Lung (tissue), 12 donors: ENCODE data around the gene CFAP74. TPM values are rescaled to one million over a fixed set of nuclear protein-coding genes. Genes with fewer than 3 reads are reported as not detected.

Experiments
- ATAC-seq: fragments of 200-7000 bp; cut with Tn5 transposase; one replicate; pipeline ENCODE4 v1.9.1; 2020; ENCODE audit warnings: moderate number of reproducible peaks; ENCODE audit not compliant: insufficient read depth, low FRiP score
- DNase-seq, 3 donors: peaks; one replicate each; pipeline ENCODE4 v3.0.0-alpha.2; 2013 to 2017
- H3K27ac ChIP-seq, 2 donors: one replicate each; pipeline ENCODE4 v1.5.1; 2013; ENCODE audit warnings: mild to moderate bottlenecking in 2 of 2, moderate library complexity in 2 of 2, control low read depth in 1 of 2, inconsistent platforms in 1 of 2, low read depth in 1 of 2, low read length in 1 of 2
- H3K27me3 ChIP-seq, 3 donors: one replicate each; pipeline ENCODE4 v1.5.1; 2013; ENCODE audit warnings: low read length in 2 of 3; ENCODE audit not compliant: control insufficient read depth in 3 of 3, insufficient read depth in 3 of 3
- H3K36me3 ChIP-seq, 4 donors: one replicate each; pipeline ENCODE4 v1.5.1; 2013; ENCODE audit warnings: low read length in 4 of 4, mild to moderate bottlenecking in 1 of 4, moderate library complexity in 1 of 4; ENCODE audit not compliant: control insufficient read depth in 4 of 4, insufficient read depth in 4 of 4
- H3K4me1 ChIP-seq, 5 donors: one replicate each; pipeline ENCODE4 v1.5.1; 2013; ENCODE audit warnings: low read length in 5 of 5, mild to moderate bottlenecking in 2 of 5, moderate library complexity in 1 of 5; ENCODE audit not compliant: control insufficient read depth in 5 of 5, insufficient read depth in 5 of 5
- H3K4me3 ChIP-seq: one replicate; pipeline ENCODE4 v1.5.1; 2013; ENCODE audit warnings: mild to moderate bottlenecking, control low read depth, moderate library complexity
- H3K9ac ChIP-seq, 2 donors: one replicate each; pipeline ENCODE4 v1.5.1; 2013; ENCODE audit warnings: low read length in 2 of 2, control low read depth in 1 of 2; ENCODE audit not compliant: insufficient read depth in 1 of 2
- H3K9me3 ChIP-seq, 4 donors: one replicate each; pipeline ENCODE4 v1.5.1; 2013; ENCODE audit warnings: low read length in 3 of 4, mild to moderate bottlenecking in 1 of 4, moderate library complexity in 1 of 4; ENCODE audit not compliant: control insufficient read depth in 4 of 4, insufficient read depth in 3 of 4
- WGBS, 2 donors: extraction: QIAGEN DNeasy Blood & Tissue Kit; methylation state at CpG; one replicate each; pipeline ENCODE4 v1.1.7; 2013; 5-methylcytosine and 5-hydroxymethylcytosine counted together
- polyA plus RNA-seq, 2 donors: library from polyadenylated mRNA; stranded (reverse); fragments of 200-250 nt; gene quantifications; one replicate each; pipeline ENCODE4 v1.2.1, GENCODE V29; 2013
- total RNA-seq, 2 donors: library from RNA; depleted of rRNA in 1 of 2; stranded (reverse); fragments of >200 nt in 1 of 2; gene quantifications; one replicate each; pipeline ENCODE4 v1.2.1, GENCODE V29; 2014 to 2021
- TF ChIP-seq, protein P1 (sequence below): IDR thresholded peaks from 2 replicates; pipeline ENCODE4 v1.5.1; 2012; ENCODE audit warnings: mild to moderate bottlenecking; ENCODE audit errors: control extremely low read depth, extremely low read depth
- donor health status: control.
- donor health status: control.
- donor health status: Bipolar disorder and iron deficiency.
- donor health status: healthy.
- donor health status: DM: yes; HTN: yes; CAD: no.

The CFAP74 gene
- total and polyA plus RNA-seq, 4 donors: 3.1 to 20.8 (median 5.3) TPM

DNA sequence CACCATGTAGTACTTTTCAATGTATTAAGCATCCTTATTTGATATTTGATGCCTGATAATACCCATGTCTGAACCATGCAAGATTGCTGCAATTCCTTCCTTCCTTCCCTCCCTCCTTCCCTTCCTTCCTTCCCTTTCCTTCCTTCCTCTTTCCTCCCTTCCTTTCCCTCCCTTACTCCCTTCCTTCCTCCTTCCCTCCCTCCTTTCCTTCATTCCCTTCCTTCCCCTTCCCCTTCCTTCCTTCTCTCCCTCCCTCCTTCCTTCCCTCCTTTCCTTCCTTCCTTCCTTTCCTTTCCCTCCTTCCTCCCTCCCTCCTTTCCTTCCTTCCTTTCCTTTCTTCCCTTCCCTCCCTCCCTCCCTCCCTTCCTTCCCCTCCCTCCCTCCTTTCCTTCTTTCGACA is 54.8 kb downstream of the CFAP74 start:
- H3K4me1 ChIP-seq: peaks cover 0 to 16% (median 12%) of the 10 kb centered on the region in 5 donors
- H3K27ac ChIP-seq: no peak overlapping the region
- DNase-seq (no peak), ATAC-seq (no peak)
- H3K9ac ChIP-seq: no peak overlapping the region
- TF ChIP-seq, protein P1, sequence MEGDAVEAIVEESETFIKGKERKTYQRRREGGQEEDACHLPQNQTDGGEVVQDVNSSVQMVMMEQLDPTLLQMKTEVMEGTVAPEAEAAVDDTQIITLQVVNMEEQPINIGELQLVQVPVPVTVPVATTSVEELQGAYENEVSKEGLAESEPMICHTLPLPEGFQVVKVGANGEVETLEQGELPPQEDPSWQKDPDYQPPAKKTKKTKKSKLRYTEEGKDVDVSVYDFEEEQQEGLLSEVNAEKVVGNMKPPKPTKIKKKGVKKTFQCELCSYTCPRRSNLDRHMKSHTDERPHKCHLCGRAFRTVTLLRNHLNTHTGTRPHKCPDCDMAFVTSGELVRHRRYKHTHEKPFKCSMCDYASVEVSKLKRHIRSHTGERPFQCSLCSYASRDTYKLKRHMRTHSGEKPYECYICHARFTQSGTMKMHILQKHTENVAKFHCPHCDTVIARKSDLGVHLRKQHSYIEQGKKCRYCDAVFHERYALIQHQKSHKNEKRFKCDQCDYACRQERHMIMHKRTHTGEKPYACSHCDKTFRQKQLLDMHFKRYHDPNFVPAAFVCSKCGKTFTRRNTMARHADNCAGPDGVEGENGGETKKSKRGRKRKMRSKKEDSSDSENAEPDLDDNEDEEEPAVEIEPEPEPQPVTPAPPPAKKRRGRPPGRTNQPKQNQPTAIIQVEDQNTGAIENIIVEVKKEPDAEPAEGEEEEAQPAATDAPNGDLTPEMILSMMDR: no peak
- H3K36me3 ChIP-seq: no peaks in the 10 kb centered on the region
- 37 to 53% methylated on average over 1 of the region's 1 CpG for WGBS, 2 donors
- peaks cover 0 to 2% (median 0%) of the 10 kb centered on the region in 4 donors for H3K9me3 ChIP-seq
- H3K27me3 ChIP-seq: no peaks in the 10 kb centered on the region
- H3K4me3 ChIP-seq: no peak overlapping the region

DNA sequence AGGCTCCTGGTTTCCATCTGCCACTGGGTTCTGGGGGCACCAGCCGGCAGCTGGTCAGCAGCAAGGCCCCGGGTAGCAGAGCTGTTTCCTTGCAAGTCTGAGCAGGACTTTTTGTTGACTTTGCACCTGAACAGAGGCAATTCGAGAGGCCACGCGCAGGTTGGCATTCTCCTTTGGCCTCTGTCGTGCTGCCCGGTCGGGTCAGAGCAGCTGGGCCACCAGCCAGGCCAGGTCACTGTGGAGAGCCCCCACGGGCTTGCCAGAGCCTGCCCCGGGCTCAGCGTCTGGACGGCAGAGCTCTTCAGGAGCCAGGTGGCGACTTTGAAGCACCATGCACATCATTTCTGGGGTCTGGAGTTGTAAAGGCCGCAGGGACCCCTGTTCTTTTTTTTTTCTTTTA is 56.1 kb downstream of the CFAP74 start:
- peak in 1 of 3 donors; percentile 6 for DNase-seq
- TF ChIP-seq, protein P1: no peak
- WGBS, 2 donors: 57 to 75% methylated on average over 14 of the region's 14 CpGs
- H3K4me3 ChIP-seq: no peak overlapping the region
- no peaks in the 10 kb centered on the region for H3K36me3 ChIP-seq
- ATAC-seq: no peak
- H3K9me3 ChIP-seq: peaks cover 0 to 2% (median 0%) of the 10 kb centered on the region in 4 donors
- H3K27me3 ChIP-seq: no peaks in the 10 kb centered on the region
- H3K4me1 ChIP-seq: peaks cover 0 to 16% (median 14%) of the 10 kb centered on the region in 5 donors
- H3K27ac ChIP-seq: no peak overlapping the region
- H3K9ac ChIP-seq: no peak overlapping the region

DNA sequence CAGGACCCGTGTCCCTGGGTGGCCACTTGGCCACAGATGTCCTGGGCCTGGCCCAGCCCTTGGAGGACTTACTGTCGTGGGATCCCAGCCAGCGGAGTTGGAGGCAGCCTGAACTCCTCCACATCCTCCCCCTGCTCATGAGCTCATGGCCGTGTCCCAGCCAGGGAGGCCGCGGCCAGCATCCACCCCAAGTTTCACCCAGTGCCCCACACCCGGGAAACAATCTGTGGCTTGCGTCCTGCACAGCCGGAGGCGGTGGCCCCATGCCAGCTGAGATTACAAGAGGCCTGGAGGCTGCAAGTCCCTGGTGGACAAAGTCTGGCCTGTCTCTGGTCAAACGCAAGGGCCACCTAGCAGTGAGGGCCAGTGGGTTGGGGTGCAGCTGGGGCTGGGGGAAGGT is 57.0 kb downstream of the CFAP74 start:
- Histone ChIP-seq H3K9ac (no peak overlapping the region), H3K4me3 (no peak overlapping the region), H3K27me3 (no peaks in the 10 kb centered on the region), H3K4me1 (peaks cover 0 to 16% (median 14%) of the 10 kb centered on the region in 5 donors), H3K36me3 (no peaks in the 10 kb centered on the region), H3K27ac (no peak overlapping the region), H3K9me3 (peaks cover 0 to 2% (median 0%) of the 10 kb centered on the region in 4 donors)
- TF ChIP-seq, protein P1: no peak
- ATAC-seq: no peak
- peak; percentile 85 to 89 (median 88) for DNase-seq
- 41 to 78% methylated on average over 11 of the region's 11 CpGs for WGBS, 2 donors
